ENCODE data around the gene RBM5.

Gene RBM5

GRCh38 chr3:50102558-50102957 is 13.8 kb downstream of the RBM5 start:
- Histone ChIP-seq H4K20me1 (ENCODE audit: insufficient read depth, low read length) (no peaks in the 10 kb centered on the region), H3K4me2 (ENCODE audit: low read length) (no peak overlapping the region), H3K9ac (ENCODE audit: low read length) (no peak overlapping the region), H3K4me3 (ENCODE audit: low read depth, low read length, poor library complexity, severe bottlenecking) (no peak overlapping the region), H2AFZ (ENCODE audit: low read length) (no peak overlapping the region), H3K27me3 (ENCODE audit: insufficient read depth, low read length) (no peaks in the 10 kb centered on the region), H3F3A (ENCODE audit: insufficient read depth, low read length) (no peaks in the 10 kb centered on the region; the same call in 1 of the 2 replicates), H3K4me1 (ENCODE audit: insufficient read depth, low read length, severe bottlenecking) (no peaks in the 10 kb centered on the region), H3K36me3 (ENCODE audit: insufficient read depth, low read length) (peaks cover 98% of the 10 kb centered on the region), H3K27ac (ENCODE audit: low read depth, low read length, poor library complexity, severe bottlenecking) (no peak overlapping the region), H3K79me2 (ENCODE audit: insufficient read depth, low read length) (no peaks in the 10 kb centered on the region), H3K9me2 (ENCODE audit: low read depth, low read length) (no peaks in the 10 kb centered on the region), H3K9me3 (ENCODE audit: low read length) (no peaks in the 10 kb centered on the region)
- TF ChIP-seq EZH2 (IDR thresholded peaks at IDR 0.05; ENCODE audit: borderline replicate concordance, low read length) (no peak), CTCF (IDR thresholded peaks at IDR 0.05; ENCODE audit: low read length) (no peak)

GRCh38 chr3:50111757-50112156 is 23.0 kb downstream of the RBM5 start:
- no peaks in the 10 kb centered on the region for H3K9me3 ChIP-seq (ENCODE audit: low read length)
- no peak overlapping the region for H2AFZ ChIP-seq (ENCODE audit: low read length)
- no peaks in the 10 kb centered on the region for H3K4me1 ChIP-seq (ENCODE audit: insufficient read depth, low read length, severe bottlenecking)
- H3K9ac ChIP-seq (ENCODE audit: low read length), result no peak overlapping the region
- H4K20me1 ChIP-seq (ENCODE audit: insufficient read depth, low read length), result no peaks in the 10 kb centered on the region
- H3K4me2 ChIP-seq (ENCODE audit: low read length), result no peak overlapping the region
- no peaks in the 10 kb centered on the region for H3K9me2 ChIP-seq (ENCODE audit: low read depth, low read length)
- TF ChIP-seq EZH2 (IDR thresholded peaks at IDR 0.05; ENCODE audit: borderline replicate concordance, low read length), result no peak
- TF ChIP-seq CTCF (IDR thresholded peaks at IDR 0.05; ENCODE audit: low read length), result no peak
- H3F3A ChIP-seq (ENCODE audit: insufficient read depth, low read length), result 0 out of 2 replicates have a peak, but pooled peaks cover 3% of the 10 kb centered on the region
- H3K36me3 ChIP-seq (ENCODE audit: insufficient read depth, low read length), result peaks cover 96% of the 10 kb centered on the region
- no peaks in the 10 kb centered on the region for H3K79me2 ChIP-seq (ENCODE audit: insufficient read depth, low read length)
- H3K27me3 ChIP-seq (ENCODE audit: insufficient read depth, low read length), result no peaks in the 10 kb centered on the region
- H3K27ac ChIP-seq (ENCODE audit: low read depth, low read length, poor library complexity, severe bottlenecking), result no peak overlapping the region
- H3K4me3 ChIP-seq (ENCODE audit: low read depth, low read length, poor library complexity, severe bottlenecking), result no peak overlapping the region

- H3K27ac ChIP-seq (ENCODE audit: low read depth, low read length, poor library complexity, severe bottlenecking), result no peak overlapping the region
- H3F3A ChIP-seq (ENCODE audit: insufficient read depth, low read length), result 0 out of 2 replicates have a peak, but pooled peaks cover 3% of the 10 kb centered on the region
- peaks cover 96% of the 10 kb centered on the region for H3K36me3 ChIP-seq (ENCODE audit: insufficient read depth, low read length)
- no peaks in the 10 kb centered on the region for H3K9me2 ChIP-seq (ENCODE audit: low read depth, low read length)
- H4K20me1 ChIP-seq (ENCODE audit: insufficient read depth, low read length), result no peaks in the 10 kb centered on the region
- H3K9ac ChIP-seq (ENCODE audit: low read length), result no peak overlapping the region
- H3K79me2 ChIP-seq (ENCODE audit: insufficient read depth, low read length), result no peaks in the 10 kb centered on the region
- H2AFZ ChIP-seq (ENCODE audit: low read length), result no peak overlapping the region
- no peak overlapping the region for H3K4me2 ChIP-seq (ENCODE audit: low read length)
- H3K4me3 ChIP-seq (ENCODE audit: low read depth, low read length, poor library complexity, severe bottlenecking), result no peak overlapping the region
- H3K27me3 ChIP-seq (ENCODE audit: insufficient read depth, low read length), result no peaks in the 10 kb centered on the region
- no peak for TF ChIP-seq CTCF (IDR thresholded peaks at IDR 0.05; ENCODE audit: low read length)
- TF ChIP-seq EZH2 (IDR thresholded peaks at IDR 0.05; ENCODE audit: borderline replicate concordance, low read length), result no peak
- H3K9me3 ChIP-seq (ENCODE audit: low read length), result no peaks in the 10 kb centered on the region
- no peaks in the 10 kb centered on the region for H3K4me1 ChIP-seq (ENCODE audit: insufficient read depth, low read length, severe bottlenecking)
These were observed 23.7 kb downstream of the RBM5 start for GRCh38 chr3:50112462-50112861.

Data from OCI-LY1 (cell line).